A549 (cell line): ENCODE measurements around the gene ARL6. TPM values are rescaled to one million over a fixed set of nuclear protein-coding genes. Genes with fewer than 3 reads are reported as not detected.
A peak's percentile ranks its signal among the peaks of the same experiment; 100 is the strongest.

Experiments used
- ATAC-seq, 2 experiments: fragments of 200-7000 bp in 1 of 2; fragments of >200 bp in 1 of 2; cut with Nextera tagmentation in 1 of 2; cut with Tn5 transposase in 1 of 2; 3 replicates each; pipeline versions ENCODE4 v1.8.0 to v1.9.1; 2018 to 2020; ENCODE audit warnings: mild to moderate bottlenecking in 1 of 2, moderate library complexity in 1 of 2
- CTCF ChIA-PET: fragments of 300-600 bp; sonication (Branson Sonifier 250); formaldehyde crosslinking; extraction: SDS; loops from one replicate; lab custom pipeline; 2021; ENCODE audit warnings: antibody characterized with exemption, inconsistent platforms; lab: Yijun Ruan, JAX
- POLR2A ChIA-PET: fragments of 350-600 bp; formaldehyde crosslinking; extraction: SDS; loops from one replicate; lab custom pipeline; 2021; ENCODE audit warnings: antibody characterized with exemption, inconsistent platforms; lab: Yijun Ruan, JAX
- DNase-seq, 2 experiments: peaks; one replicate each; pipeline versions ENCODE4 v3.0.0 to v3.0.0-alpha.2; 2011 to 2016; ENCODE audit warnings: low read depth in 1 of 2, low spot score in 1 of 2
- FAIRE-seq: peaks from 2 replicates; lab custom pipeline; 2011; peaks lifted over from hg19 to GRCh38; lab: Jason Lieb, UNC
- H3K27ac ChIP-seq, 2 experiments: fragments of >200 bp; sonication (Bioruptor Twin); formaldehyde crosslinking; 3 replicates each; pipeline ENCODE4 v1.5.1; 2016 to 2017
- H3K4me1 ChIP-seq: fragments of >200 bp; sonication (Bioruptor Twin); formaldehyde crosslinking; 3 replicates; pipeline ENCODE4 v1.6.1; 2016
- H3K4me2 ChIP-seq: fragments of >200 bp; sonication (Bioruptor Twin); formaldehyde crosslinking; 3 replicates; pipeline ENCODE4 v1.6.1; 2016
- H3K4me3 ChIP-seq: fragments of >200 bp; sonication (Bioruptor Twin); formaldehyde crosslinking; 3 replicates; pipeline ENCODE4 v1.5.1; 2016
- H3K9me3 ChIP-seq: fragments of >200 bp; sonication (Bioruptor Twin); formaldehyde crosslinking; 3 replicates; pipeline ENCODE4 v1.6.1; 2016
- CEBPB ChIP-seq, 2 experiments: fragments of >200 bp in 1 of 2; sonication (Bioruptor Twin) in 1 of 2; formaldehyde crosslinking in 1 of 2; IDR thresholded peaks; 2 replicates each; pipeline ENCODE4 v1.6.1; 2012 to 2016
- CHD4 ChIP-seq: fragments of 200-600 bp; sonication (generic); IDR thresholded peaks from 2 replicates; pipeline ENCODE4 v1.6.1; 2016; ENCODE audit warnings: antibody characterized with exemption, mild to moderate bottlenecking, borderline replicate concordance
- EHF ChIP-seq: fragments of 250-450 bp; sonication (Bioruptor Pico); IDR thresholded peaks from 2 replicates; pipeline ENCODE4 v1.5.0; 2020; ENCODE audit warnings: mild to moderate bottlenecking
- HEYL ChIP-seq: fragments of 250-450 bp; sonication (Bioruptor Pico); IDR thresholded peaks from 2 replicates; pipeline ENCODE4 v1.8.0; 2021; ENCODE audit warnings: mild to moderate bottlenecking, moderate library complexity
- HOXB5 ChIP-seq: fragments of 250-450 bp; sonication (Bioruptor Pico); IDR thresholded peaks from 2 replicates; pipeline ENCODE4 v1.5.0; 2020; ENCODE audit warnings: mild to moderate bottlenecking, moderate library complexity
- MAZ ChIP-seq: fragments of 150-350 bp; IDR thresholded peaks from 2 replicates; pipeline ENCODE4 v1.6.1; 2014; ENCODE audit warnings: antibody characterized with exemption, low read depth, low read length, borderline replicate concordance
- MYC ChIP-seq: IDR thresholded peaks from 2 replicates; pipeline ENCODE4 v1.6.1; 2012; ENCODE audit warnings: mild to moderate bottlenecking, inconsistent platforms, low read length, improper control_type of control experiment, borderline replicate concordance
- NFE2L2 ChIP-seq: fragments of 150-350 bp; conservative IDR thresholded peaks from 2 replicates; pipeline ENCODE4 v1.6.1; 2014; ENCODE audit warnings: low read length
- NPAS2 ChIP-seq: fragments of 250-450 bp; sonication (Bioruptor Pico); IDR thresholded peaks from 2 replicates; pipeline ENCODE4 v1.8.0; 2022; ENCODE audit warnings: mild to moderate bottlenecking, moderate library complexity, borderline replicate concordance
- PHF8 ChIP-seq: fragments of 200-600 bp; sonication (generic); IDR thresholded peaks from 2 replicates; pipeline ENCODE4 v1.6.1; 2016; ENCODE audit warnings: low read depth, mild to moderate bottlenecking, antibody characterized with exemption, moderate library complexity, borderline replicate concordance
- SREBF2 ChIP-seq: fragments of 450-650 bp; IDR thresholded peaks from 2 replicates; pipeline ENCODE4 v1.6.1; 2014; ENCODE audit warnings: mild to moderate bottlenecking, moderate library complexity
- TP53 ChIP-seq: fragments of 250-450 bp; sonication (Bioruptor Pico); IDR thresholded peaks from 2 replicates; pipeline ENCODE4 v1.5.0; 2021; ENCODE audit warnings: mild to moderate bottlenecking, moderate library complexity
- ZFP36 ChIP-seq: fragments of 450-650 bp; IDR thresholded peaks from 2 replicates; pipeline ENCODE4 v1.6.1; 2014; ENCODE audit warnings: borderline replicate concordance; ENCODE audit not compliant: partially characterized antibody
- ZSCAN20 ChIP-seq: fragments of 250-450 bp; sonication (Bioruptor Pico); IDR thresholded peaks from 2 replicates; pipeline ENCODE4 v1.8.0; 2022; ENCODE audit warnings: mild to moderate bottlenecking, moderate library complexity
- WGBS: methylation state at CpG from one replicate; pipeline ENCODE4 v1.1.6; 2017; ENCODE audit errors: missing lambda C conversion rate; 5-methylcytosine and 5-hydroxymethylcytosine counted together
- polyA plus RNA-seq, 4 experiments: library from polyadenylated mRNA; depleted of rRNA in 3 of 4; stranded (reverse); fragments of >200 nt; fragmentation: RNase III in 1 of 4; extraction: RNeasy Plus Mini Kit Qiagen cat#74134 plus additional on column Dnase treatment in 1 of 4; gene quantifications; 2 replicates in 3 of 4; 3 replicates in 1 of 4; pipeline ENCODE4 v1.2.3, GENCODE V29; 2011 to 2017
- TF ChIP-seq, protein P1 (sequence below): fragments of 150-350 bp; IDR thresholded peaks from 2 replicates; pipeline ENCODE4 v1.6.1; 2014; ENCODE audit warnings: low read depth, mild to moderate bottlenecking, low read length
- TF ChIP-seq, protein P2 (sequence below): fragments of 250-450 bp; sonication (Bioruptor Pico); IDR thresholded peaks from 2 replicates; pipeline ENCODE4 v1.5.0; 2020; ENCODE audit warnings: low read depth, mild to moderate bottlenecking, moderate library complexity
- TF ChIP-seq, protein P3 (sequence below): fragments of >200 bp; sonication (Bioruptor Twin); formaldehyde crosslinking; IDR thresholded peaks from 3 replicates; pipeline ENCODE4 v1.6.1; 2016
- TF ChIP-seq, protein P4 (sequence below): fragments of >200 bp; sonication (Bioruptor Twin); formaldehyde crosslinking; IDR thresholded peaks from 3 replicates; pipeline ENCODE4 v1.5.1; 2016
- TF ChIP-seq, protein P5 (sequence below): fragments of 250-450 bp; sonication (Bioruptor Pico); IDR thresholded peaks from 2 replicates; pipeline ENCODE4 v1.5.0; 2021; ENCODE audit warnings: mild to moderate bottlenecking, moderate library complexity, borderline replicate concordance
- TF ChIP-seq, protein P6 (sequence below): fragments of >200 bp; sonication (Bioruptor Twin); formaldehyde crosslinking; IDR thresholded peaks from 2 replicates; pipeline ENCODE4 v1.6.1; 2016

Gene ARL6
- polyA plus RNA-seq, 2 of the 4 experiments (the other 2 are of a cell fraction), result 7.3 to 11.7 TPM

DNA sequence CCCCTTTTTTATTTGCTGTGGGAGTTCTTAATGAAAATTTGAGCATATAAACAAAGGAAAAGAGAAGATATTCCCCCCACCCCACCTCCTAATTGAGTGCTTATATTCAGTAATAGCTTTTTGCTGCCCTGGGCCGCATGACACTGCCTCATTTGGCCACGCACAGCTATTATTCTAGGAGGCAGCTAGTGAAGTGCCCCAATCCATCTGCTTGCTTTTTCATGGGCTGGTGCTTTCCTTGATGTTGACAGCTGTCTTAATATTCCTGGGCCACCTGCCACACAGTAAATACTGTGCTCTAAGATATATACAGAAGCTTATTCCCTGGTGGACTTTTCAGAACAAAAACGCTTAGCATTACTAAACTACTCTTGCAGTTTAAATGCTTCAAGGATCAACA lies 53.4 kb downstream of the ARL6 start:
- WGBS, result 73% methylated on average over 3 of the region's 3 CpGs
- no peak overlapping the region for H3K4me3 ChIP-seq
- CTCF ChIA-PET, result no interaction called here
- H3K27ac ChIP-seq, result no peak overlapping the region
- POLR2A ChIA-PET, result no interaction called here
- TF ChIP-seq HOXB5 (CRISPR knock-in tag) (no peak), CHD4 (no peak), ZSCAN20 (CRISPR knock-in tag) (no peak), NFE2L2 (no peak), TP53 (CRISPR knock-in tag) (no peak), HEYL (CRISPR knock-in tag) (no peak), EHF (CRISPR knock-in tag) (no peak), MAZ (no peak), PHF8 (no peak), CEBPB (IDR thresholded peaks at IDR 0.05) (no peak)
- TF ChIP-seq, protein P1, sequence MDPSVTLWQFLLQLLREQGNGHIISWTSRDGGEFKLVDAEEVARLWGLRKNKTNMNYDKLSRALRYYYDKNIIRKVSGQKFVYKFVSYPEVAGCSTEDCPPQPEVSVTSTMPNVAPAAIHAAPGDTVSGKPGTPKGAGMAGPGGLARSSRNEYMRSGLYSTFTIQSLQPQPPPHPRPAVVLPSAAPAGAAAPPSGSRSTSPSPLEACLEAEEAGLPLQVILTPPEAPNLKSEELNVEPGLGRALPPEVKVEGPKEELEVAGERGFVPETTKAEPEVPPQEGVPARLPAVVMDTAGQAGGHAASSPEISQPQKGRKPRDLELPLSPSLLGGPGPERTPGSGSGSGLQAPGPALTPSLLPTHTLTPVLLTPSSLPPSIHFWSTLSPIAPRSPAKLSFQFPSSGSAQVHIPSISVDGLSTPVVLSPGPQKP, result no peak
- TF ChIP-seq, protein P2, sequence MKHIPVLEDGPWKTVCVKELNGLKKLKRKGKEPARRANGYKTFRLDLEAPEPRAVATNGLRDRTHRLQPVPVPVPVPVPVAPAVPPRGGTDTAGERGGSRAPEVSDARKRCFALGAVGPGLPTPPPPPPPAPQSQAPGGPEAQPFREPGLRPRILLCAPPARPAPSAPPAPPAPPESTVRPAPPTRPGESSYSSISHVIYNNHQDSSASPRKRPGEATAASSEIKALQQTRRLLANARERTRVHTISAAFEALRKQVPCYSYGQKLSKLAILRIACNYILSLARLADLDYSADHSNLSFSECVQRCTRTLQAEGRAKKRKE (CRISPR knock-in tag), result no peak
- TF ChIP-seq, protein P3, sequence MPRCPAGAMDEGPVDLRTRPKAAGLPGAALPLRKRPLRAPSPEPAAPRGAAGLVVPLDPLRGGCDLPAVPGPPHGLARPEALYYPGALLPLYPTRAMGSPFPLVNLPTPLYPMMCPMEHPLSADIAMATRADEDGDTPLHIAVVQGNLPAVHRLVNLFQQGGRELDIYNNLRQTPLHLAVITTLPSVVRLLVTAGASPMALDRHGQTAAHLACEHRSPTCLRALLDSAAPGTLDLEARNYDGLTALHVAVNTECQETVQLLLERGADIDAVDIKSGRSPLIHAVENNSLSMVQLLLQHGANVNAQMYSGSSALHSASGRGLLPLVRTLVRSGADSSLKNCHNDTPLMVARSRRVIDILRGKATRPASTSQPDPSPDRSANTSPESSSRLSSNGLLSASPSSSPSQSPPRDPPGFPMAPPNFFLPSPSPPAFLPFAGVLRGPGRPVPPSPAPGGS, result no peak
- TF ChIP-seq, protein P4, sequence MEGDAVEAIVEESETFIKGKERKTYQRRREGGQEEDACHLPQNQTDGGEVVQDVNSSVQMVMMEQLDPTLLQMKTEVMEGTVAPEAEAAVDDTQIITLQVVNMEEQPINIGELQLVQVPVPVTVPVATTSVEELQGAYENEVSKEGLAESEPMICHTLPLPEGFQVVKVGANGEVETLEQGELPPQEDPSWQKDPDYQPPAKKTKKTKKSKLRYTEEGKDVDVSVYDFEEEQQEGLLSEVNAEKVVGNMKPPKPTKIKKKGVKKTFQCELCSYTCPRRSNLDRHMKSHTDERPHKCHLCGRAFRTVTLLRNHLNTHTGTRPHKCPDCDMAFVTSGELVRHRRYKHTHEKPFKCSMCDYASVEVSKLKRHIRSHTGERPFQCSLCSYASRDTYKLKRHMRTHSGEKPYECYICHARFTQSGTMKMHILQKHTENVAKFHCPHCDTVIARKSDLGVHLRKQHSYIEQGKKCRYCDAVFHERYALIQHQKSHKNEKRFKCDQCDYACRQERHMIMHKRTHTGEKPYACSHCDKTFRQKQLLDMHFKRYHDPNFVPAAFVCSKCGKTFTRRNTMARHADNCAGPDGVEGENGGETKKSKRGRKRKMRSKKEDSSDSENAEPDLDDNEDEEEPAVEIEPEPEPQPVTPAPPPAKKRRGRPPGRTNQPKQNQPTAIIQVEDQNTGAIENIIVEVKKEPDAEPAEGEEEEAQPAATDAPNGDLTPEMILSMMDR, result no peak
- no peak for DNase-seq
- ATAC-seq, result no peak
- H3K4me2 ChIP-seq, result no peak overlapping the region
- no peaks in the 10 kb centered on the region for H3K9me3 ChIP-seq
- H3K4me1 ChIP-seq, result peaks cover under 1% of the 10 kb centered on the region; the same call in 1 of the 3 replicates
- FAIRE-seq, result no peak

DNA sequence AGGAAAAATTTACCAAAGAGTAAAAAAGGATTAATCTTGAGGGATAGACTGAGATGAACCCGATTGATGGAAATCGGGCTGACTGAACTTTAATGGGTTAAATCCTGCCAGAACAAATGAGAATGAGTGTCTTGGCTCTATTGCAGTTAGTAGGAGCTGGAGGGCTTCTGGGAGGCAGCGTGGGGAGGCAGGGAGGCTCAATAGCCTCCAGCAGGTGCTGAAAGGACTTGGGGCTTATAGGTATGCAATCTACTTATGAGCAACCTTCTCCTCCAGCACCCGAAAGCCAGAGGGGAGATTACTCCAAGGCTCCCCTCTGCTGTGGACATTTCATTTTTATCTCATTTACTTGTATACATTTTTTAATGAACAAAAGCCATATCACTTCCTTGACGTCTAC lies 56.2 kb downstream of the ARL6 start:
- no peak for FAIRE-seq
- no peak overlapping the region; a peak in 1 of 6 replicates for H3K27ac ChIP-seq
- TF ChIP-seq, protein P5, sequence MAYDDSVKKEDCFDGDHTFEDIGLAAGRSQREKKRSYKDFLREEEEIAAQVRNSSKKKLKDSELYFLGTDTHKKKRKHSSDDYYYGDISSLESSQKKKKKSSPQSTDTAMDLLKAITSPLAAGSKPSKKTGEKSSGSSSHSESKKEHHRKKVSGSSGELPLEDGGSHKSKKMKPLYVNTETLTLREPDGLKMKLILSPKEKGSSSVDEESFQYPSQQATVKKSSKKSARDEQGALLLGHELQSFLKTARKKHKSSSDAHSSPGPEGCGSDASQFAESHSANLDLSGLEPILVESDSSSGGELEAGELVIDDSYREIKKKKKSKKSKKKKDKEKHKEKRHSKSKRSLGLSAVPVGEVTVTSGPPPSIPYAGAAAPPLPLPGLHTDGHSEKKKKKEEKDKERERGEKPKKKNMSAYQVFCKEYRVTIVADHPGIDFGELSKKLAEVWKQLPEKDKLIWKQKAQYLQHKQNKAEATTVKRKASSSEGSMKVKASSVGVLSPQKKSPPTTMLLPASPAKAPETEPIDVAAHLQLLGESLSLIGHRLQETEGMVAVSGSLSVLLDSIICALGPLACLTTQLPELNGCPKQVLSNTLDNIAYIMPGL (CRISPR knock-in tag), result no peak
- TF ChIP-seq ZFP36, result peak; percentile 40
- TF ChIP-seq NPAS2 (CRISPR knock-in tag), result no peak
- TF ChIP-seq MYC, result no peak
- TF ChIP-seq, protein P6, sequence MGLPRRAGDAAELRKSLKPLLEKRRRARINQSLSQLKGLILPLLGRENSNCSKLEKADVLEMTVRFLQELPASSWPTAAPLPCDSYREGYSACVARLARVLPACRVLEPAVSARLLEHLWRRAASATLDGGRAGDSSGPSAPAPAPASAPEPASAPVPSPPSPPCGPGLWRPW, result no peak
- TF ChIP-seq SREBF2, result no peak
- no peak for ATAC-seq
- H3K4me3 ChIP-seq, result peak overlapping the region; percentile 71
- ChIA-PET CTCF (interaction anchor here (1.2 to 2.0 kb wide), 4 partner anchors 10 to 56 kb away, joined by 4 to 5 read pairs (median 5); partner anchors contain the start of gene ARL6), POLR2A (no interaction called here)
- H3K4me1 ChIP-seq, result peaks cover 7% of the 10 kb centered on the region; the same call in 1 of the 3 replicates
- 87% methylated on average over 5 of the region's 5 CpGs for WGBS
- peak overlapping the region; percentile 86 for H3K4me2 ChIP-seq
- no peaks in the 10 kb centered on the region for H3K9me3 ChIP-seq
- no peak for DNase-seq
